Measurements from ENCODE around the gene GSTM1.

The GSTM1 gene

DNA sequence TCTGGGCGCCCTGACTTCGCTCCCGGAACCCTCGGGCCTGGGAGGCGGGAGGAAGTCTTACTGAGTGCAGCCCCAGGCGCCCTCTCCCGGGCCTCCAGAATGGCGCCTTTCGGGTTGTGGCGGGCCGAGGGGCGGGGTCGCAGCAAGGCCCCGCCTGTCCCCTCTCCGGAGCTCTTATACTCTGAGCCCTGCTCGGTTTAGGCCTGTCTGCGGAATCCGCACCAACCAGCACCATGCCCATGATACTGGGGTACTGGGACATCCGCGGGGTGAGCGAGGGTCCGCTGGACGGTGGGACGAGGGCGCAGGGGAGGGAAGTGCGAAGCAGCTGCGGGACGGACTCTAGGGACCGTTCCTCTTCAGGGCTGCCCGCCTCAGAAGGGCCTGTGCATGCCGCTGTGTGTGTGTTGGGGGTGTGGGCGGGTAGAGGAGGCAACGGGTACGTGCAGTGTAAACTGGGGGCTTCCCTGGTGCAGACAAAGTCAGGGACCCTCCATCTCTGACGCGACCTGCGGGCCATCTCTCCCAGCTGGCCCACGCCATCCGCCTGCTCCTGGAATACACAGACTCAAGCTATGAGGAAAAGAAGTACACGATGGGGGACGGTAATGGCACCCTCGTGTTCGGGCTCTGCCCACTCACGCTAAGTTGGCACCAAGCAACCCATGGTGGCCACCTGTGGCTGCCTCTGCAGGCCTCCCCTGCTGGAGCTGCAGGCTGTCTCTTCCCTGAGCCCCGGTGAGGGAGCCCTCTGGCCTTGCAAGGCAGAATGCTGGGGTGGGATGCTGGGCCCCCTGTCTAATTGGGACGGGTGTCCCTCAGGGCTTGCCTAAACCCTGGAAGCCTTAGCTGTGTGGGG lies at the start of gene GSTM1:
Gene GSTM1 (plus strand): TSS at position 177 of the 859 bp plus-strand sequence. CDS start 57 bp downstream, at position 234.
- no peak within 1 kb of the TSS for H3K9ac ChIP-seq (ENCODE audit: low read depth, low read length)
- H3K4me3 ChIP-seq (ENCODE audit: low read length): no peak within 1 kb of the TSS

DNA sequence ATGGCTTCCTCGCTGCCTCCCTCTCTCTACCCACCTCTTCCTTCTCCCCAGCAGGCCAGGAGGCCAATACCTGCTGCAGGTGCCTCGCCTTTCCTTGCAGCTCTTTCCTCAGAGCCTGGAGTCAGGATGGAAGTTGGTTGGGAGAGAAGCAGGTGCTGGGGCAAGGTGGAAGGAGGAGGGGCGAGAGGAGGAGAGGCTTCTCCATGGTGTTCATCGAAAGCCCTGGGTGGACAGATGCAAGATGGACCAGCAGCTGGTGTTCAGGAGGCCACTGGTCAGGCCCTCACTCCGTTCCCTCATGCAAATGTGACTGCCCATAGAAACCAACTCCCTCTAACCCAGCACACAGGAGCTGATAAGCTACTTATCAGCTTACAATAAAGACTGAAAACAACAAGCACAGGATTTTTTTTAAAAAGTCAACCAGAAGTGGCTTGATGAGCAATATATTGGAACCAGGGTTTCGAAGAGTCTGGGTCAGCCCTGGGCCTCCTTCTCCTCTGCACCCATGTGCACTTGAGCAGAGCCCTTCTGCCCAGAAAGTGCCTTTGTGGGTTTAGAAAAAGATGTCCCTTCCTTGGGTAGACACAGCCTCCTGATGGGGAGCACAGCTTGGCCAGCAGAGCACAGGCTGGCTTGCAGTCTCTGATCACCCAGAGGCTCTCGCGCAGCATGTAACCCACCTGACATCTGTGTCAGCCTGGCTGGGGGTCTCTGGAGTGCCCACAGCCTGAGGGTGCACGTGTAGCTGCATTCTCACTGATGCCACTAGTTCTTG lies 48.4 kb upstream of the GSTM1 start:
- peaks cover 7% of the 10 kb centered on the region; the same call in 1 of the 2 replicates for H3K27me3 ChIP-seq (ENCODE audit: insufficient read depth, low read length)
- no peaks in the 10 kb centered on the region for H3K36me3 ChIP-seq (ENCODE audit: insufficient read depth, low read depth, low read length)
- no peak overlapping the region for H3K4me3 ChIP-seq (ENCODE audit: low read length)
- no peaks in the 10 kb centered on the region for H3K9me3 ChIP-seq (ENCODE audit: insufficient read depth, low read depth, low read length)
- no peak overlapping the region for H3K9ac ChIP-seq (ENCODE audit: low read depth, low read length)
- H3K27ac ChIP-seq (ENCODE audit: low read length): no peak overlapping the region
- peaks cover 6% of the 10 kb centered on the region; the same call in 1 of the 2 replicates for H3K4me1 ChIP-seq (ENCODE audit: insufficient read depth, low read length)

More for the DNA sequence above, at the start of gene GSTM1:
- Histone ChIP-seq H3K4me1 (ENCODE audit: insufficient read depth, low read length) (no peaks in the 10 kb centered on the region), H3K27ac (ENCODE audit: low read length) (no peak within 1 kb of the TSS), H3K9me3 (ENCODE audit: insufficient read depth, low read depth, low read length) (no peaks in the 10 kb centered on the region), H3K36me3 (ENCODE audit: insufficient read depth, low read depth, low read length) (no peaks in the 10 kb centered on the region), H3K27me3 (ENCODE audit: insufficient read depth, low read length) (no peaks in the 10 kb centered on the region)

DNA sequence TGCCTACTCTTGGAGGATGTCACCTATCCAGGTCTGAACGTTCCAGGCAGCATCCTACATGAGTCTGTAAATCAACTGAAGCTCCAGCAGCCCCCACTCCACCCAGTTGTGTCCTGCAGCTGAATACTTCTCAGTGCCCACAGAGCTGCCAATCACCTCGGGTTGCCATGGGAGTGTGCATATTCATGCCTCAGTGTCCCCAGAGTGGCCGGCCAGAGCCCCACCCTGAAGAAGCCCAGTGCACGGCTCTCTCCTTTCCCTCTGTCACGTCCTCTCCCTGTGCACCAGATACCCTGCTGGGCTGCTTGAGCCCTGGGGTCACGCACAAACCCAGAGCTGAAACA lies 47.8 kb upstream of the GSTM1 start:
- no peak overlapping the region for H3K9ac ChIP-seq (ENCODE audit: low read depth, low read length)
- no peak overlapping the region for H3K4me3 ChIP-seq (ENCODE audit: low read length)
- peaks cover 7% of the 10 kb centered on the region; the same call in 1 of the 2 replicates for H3K27me3 ChIP-seq (ENCODE audit: insufficient read depth, low read length)
- H3K4me1 ChIP-seq (ENCODE audit: insufficient read depth, low read length): peaks cover 6% of the 10 kb centered on the region; the same call in 1 of the 2 replicates
- no peak overlapping the region for H3K27ac ChIP-seq (ENCODE audit: low read length)
- H3K36me3 ChIP-seq (ENCODE audit: insufficient read depth, low read depth, low read length): no peaks in the 10 kb centered on the region
- no peaks in the 10 kb centered on the region for H3K9me3 ChIP-seq (ENCODE audit: insufficient read depth, low read depth, low read length)

DNA sequence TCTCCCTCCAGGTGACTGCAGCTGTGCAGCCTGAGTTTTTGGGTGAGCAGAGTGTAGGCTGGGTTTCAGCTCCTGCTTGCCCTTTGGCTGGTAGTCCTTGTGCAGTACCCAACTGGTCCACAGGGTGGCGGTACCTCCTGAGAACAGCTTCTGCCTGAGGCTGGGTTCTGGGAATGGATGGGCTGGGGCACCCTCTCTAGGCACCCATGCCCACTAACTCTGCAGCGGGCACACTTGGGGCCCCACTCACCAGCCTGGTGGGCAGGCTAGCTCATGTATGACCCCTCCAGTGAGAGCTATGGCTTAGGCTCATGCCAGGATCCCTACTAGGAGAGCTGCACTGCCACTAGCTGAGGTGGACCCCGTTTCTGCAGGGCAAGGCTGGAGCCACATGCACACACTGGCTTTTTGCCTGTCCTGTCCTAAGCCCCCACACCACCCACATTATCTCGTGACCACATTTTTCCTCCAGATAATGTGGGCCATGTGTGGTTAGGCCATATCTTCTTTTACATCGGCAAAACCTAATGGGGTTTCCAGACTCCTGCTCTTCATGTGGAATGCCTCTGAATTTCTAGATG lies 47.2 kb upstream of the GSTM1 start:
- peaks cover 7% of the 10 kb centered on the region; the same call in 1 of the 2 replicates for H3K27me3 ChIP-seq (ENCODE audit: insufficient read depth, low read length)
- H3K4me1 ChIP-seq (ENCODE audit: insufficient read depth, low read length): peaks cover 6% of the 10 kb centered on the region; the same call in 1 of the 2 replicates
- no peak overlapping the region for H3K27ac ChIP-seq (ENCODE audit: low read length)
- no peaks in the 10 kb centered on the region for H3K9me3 ChIP-seq (ENCODE audit: insufficient read depth, low read depth, low read length)
- no peaks in the 10 kb centered on the region for H3K36me3 ChIP-seq (ENCODE audit: insufficient read depth, low read depth, low read length)
- H3K4me3 ChIP-seq (ENCODE audit: low read length): no peak overlapping the region
- H3K9ac ChIP-seq (ENCODE audit: low read depth, low read length): no peak overlapping the region

DNA sequence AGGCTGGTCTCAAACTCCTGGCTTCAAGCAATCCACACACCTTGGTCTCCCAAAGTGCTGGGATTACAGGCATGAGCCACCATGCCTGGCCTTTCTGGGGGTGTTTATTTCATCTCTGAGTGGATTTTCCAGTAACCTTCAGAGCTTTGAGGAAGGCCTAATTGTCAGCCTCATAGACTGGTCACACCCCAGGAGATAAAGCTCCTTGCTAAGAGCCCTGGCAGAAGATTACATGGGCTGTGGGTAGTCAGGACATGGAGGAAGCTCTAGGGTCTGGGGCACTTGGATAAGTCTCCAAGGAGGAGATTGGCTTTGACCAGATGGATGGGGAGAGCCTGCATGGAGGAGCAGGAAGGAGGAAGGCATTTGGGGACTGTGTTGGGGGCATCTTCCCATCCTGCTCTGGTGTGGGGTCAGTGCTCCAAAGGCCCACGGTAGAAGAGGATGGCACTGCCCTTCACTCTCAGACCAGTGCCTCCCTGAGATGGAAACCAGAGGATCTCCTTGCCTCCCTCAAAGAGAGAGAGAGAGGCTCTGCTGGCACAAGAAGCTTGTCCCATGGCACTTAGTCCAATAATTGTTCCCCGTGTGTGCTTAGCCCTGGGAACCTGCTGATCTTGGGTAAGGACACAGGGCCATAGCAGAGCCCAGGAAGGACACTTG lies 46.4 kb upstream of the GSTM1 start:
- Histone ChIP-seq H3K4me3 (ENCODE audit: low read length) (no peak overlapping the region), H3K9me3 (ENCODE audit: insufficient read depth, low read depth, low read length) (no peaks in the 10 kb centered on the region), H3K9ac (ENCODE audit: low read depth, low read length) (no peak overlapping the region), H3K4me1 (ENCODE audit: insufficient read depth, low read length) (peaks cover 3% of the 10 kb centered on the region; the same call in 1 of the 2 replicates), H3K27me3 (ENCODE audit: insufficient read depth, low read length) (peaks cover 7% of the 10 kb centered on the region; the same call in 1 of the 2 replicates), H3K27ac (ENCODE audit: low read length) (no peak overlapping the region), H3K36me3 (ENCODE audit: insufficient read depth, low read depth, low read length) (no peaks in the 10 kb centered on the region)

DNA sequence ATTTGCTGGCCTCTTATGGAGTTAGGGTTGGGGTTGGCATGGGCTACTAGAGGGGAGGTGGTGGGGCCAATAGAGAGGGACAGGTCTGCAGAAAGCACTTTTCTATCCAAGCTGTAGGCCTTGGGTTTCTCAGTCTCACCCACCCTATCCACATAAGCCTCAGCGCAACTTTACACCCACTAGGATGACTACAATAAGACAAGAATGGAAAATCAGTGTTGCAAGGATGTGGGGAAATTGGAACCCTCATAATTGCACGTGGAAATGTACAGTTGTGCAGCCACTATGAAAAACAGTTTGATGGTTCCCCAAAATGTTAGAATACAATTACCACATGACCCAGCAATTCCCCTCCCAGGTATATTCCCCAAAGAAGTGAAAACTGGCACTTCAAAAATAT lies 45.8 kb upstream of the GSTM1 start:
- peaks cover 7% of the 10 kb centered on the region; the same call in 1 of the 2 replicates for H3K27me3 ChIP-seq (ENCODE audit: insufficient read depth, low read length)
- no peak overlapping the region for H3K4me3 ChIP-seq (ENCODE audit: low read length)
- no peaks in the 10 kb centered on the region for H3K36me3 ChIP-seq (ENCODE audit: insufficient read depth, low read depth, low read length)
- H3K4me1 ChIP-seq (ENCODE audit: insufficient read depth, low read length): no peaks in the 10 kb centered on the region
- no peaks in the 10 kb centered on the region for H3K9me3 ChIP-seq (ENCODE audit: insufficient read depth, low read depth, low read length)
- H3K27ac ChIP-seq (ENCODE audit: low read length): no peak overlapping the region
- H3K9ac ChIP-seq (ENCODE audit: low read depth, low read length): no peak overlapping the region

DNA sequence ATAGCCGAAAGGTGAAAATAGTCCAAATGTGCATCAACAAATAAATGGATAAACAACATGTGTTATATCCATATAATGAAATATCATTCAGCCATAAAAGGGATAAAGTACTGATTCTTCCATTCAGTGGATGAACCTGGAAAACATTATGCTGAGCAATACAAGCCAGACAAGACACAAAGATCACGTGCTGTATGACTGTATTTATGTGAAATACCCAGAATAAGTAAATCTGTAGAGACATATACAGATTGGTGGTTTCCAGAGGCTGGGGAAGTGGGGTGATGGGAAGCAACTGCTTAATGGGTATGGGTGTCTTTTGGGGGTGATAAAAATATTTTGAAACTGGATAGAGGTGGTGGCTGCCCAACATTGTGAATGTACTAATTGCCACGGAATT lies 45.0 kb upstream of the GSTM1 start:
- no peaks in the 10 kb centered on the region for H3K9me3 ChIP-seq (ENCODE audit: insufficient read depth, low read depth, low read length)
- H3K36me3 ChIP-seq (ENCODE audit: insufficient read depth, low read depth, low read length): no peaks in the 10 kb centered on the region
- no peak overlapping the region for H3K27ac ChIP-seq (ENCODE audit: low read length)
- no peaks in the 10 kb centered on the region for H3K4me1 ChIP-seq (ENCODE audit: insufficient read depth, low read length)
- no peak overlapping the region for H3K4me3 ChIP-seq (ENCODE audit: low read length)
- H3K9ac ChIP-seq (ENCODE audit: low read depth, low read length): no peak overlapping the region
- peaks cover 7% of the 10 kb centered on the region; the same call in 1 of the 2 replicates for H3K27me3 ChIP-seq (ENCODE audit: insufficient read depth, low read length)

DNA sequence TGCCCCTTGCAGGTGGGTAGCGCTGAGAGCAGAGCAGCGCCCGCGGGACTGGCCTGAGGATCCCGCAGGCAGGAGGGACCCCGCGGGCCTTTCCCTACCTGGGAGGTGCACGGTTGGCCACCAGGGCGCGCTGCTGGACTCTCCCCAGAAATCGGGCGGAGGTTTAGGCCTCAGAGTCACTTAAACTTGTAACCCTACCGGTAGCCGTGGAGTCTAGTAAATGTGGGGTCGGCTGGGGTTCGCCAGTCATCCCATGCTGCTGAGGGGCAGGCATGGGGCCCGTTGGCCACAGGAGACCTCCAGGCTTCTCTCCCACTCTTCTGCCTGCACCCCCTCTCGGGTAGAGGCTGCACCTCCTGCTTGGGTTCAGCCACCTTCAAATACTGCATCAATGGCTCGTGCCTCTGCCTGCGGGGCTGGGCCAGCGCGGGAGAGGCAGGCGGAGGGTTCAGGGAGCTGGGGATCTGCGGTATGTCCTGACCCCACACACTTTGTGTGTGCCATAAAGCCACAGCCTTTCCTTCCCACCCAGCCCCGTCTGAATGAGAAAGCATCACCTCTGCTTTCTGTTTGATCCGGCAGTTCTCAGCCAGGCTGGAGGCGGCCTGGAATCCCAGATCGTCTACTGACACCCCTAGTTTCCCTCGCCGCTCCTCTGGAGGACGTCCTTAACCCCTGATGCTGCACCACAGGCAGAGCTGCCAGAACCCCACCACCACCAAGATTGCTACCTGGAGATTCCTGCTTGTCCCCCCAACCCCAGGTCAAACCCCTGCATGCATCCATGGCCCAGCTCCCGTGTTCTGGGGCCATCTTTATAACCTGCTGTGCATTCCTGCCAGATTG lies 44.0 kb upstream of the GSTM1 start:
- Histone ChIP-seq H3K27me3 (ENCODE audit: insufficient read depth, low read length) (peaks cover 7% of the 10 kb centered on the region; the same call in 1 of the 2 replicates), H3K9ac (ENCODE audit: low read depth, low read length) (no peak overlapping the region), H3K4me1 (ENCODE audit: insufficient read depth, low read length) (no peaks in the 10 kb centered on the region), H3K27ac (ENCODE audit: low read length) (no peak overlapping the region), H3K4me3 (ENCODE audit: low read length) (no peak overlapping the region), H3K36me3 (ENCODE audit: insufficient read depth, low read depth, low read length) (no peaks in the 10 kb centered on the region), H3K9me3 (ENCODE audit: insufficient read depth, low read depth, low read length) (no peaks in the 10 kb centered on the region)

DNA sequence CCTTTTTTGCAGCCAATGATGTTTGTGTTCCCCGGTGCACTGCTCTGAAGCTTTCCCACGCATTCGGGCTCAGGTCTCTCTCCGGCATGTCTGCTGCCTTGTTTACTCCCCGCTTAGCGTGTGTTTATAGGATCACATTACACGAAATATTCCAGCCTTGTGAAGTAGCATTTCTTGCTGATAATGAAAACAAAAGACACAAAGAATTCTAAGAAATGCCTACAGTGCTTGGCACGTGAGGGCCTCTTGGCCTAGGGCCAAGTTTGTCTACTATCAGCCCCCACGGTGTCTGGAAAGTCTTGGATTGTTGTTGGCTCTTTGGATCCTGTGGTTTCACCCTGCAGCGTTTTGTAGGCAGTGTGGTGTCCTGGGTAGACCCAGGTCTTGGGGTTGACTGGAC lies 42.9 kb upstream of the GSTM1 start:
- Histone ChIP-seq H3K4me3 (ENCODE audit: low read length) (no peak overlapping the region), H3K9me3 (ENCODE audit: insufficient read depth, low read depth, low read length) (no peaks in the 10 kb centered on the region), H3K36me3 (ENCODE audit: insufficient read depth, low read depth, low read length) (no peaks in the 10 kb centered on the region)

DNA sequence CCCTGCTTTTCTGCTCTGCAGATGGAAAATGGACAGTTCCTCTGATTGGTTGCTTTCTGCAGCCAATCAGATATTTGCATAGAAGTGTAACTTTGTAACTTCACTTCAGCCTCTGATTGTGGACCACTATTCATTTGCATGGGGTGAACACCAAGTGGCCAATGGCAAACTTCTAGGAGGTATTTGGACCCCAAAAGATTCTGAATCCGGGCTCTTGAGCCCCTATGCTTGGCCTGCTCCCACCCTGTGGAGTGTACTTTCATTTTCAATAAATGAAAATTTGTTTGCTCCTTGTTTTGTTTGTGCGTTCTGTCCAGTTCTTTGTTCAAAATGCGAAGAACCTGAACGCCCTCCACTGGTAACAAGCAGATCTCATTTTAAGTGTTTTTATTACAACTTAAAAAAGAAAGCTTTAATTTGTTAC lies 38.1 kb upstream of the GSTM1 start:
- no peaks in the 10 kb centered on the region for H3K9me3 ChIP-seq (ENCODE audit: insufficient read depth, low read depth, low read length)
- H3K36me3 ChIP-seq (ENCODE audit: insufficient read depth, low read depth, low read length): no peaks in the 10 kb centered on the region
- H3K9ac ChIP-seq (ENCODE audit: low read depth, low read length): no peak overlapping the region
- no peaks in the 10 kb centered on the region for H3K4me1 ChIP-seq (ENCODE audit: insufficient read depth, low read length)
- peaks cover 35% of the 10 kb centered on the region for H3K27me3 ChIP-seq (ENCODE audit: insufficient read depth, low read length)
- no peak overlapping the region for H3K27ac ChIP-seq (ENCODE audit: low read length)
- no peak overlapping the region for H3K4me3 ChIP-seq (ENCODE audit: low read length)

More for the DNA sequence above, 42.9 kb upstream of the GSTM1 start:
- peaks cover 7% of the 10 kb centered on the region; the same call in 1 of the 2 replicates for H3K27me3 ChIP-seq (ENCODE audit: insufficient read depth, low read length)
- no peak overlapping the region for H3K9ac ChIP-seq (ENCODE audit: low read depth, low read length)
- H3K27ac ChIP-seq (ENCODE audit: low read length): no peak overlapping the region
- H3K4me1 ChIP-seq (ENCODE audit: insufficient read depth, low read length): no peaks in the 10 kb centered on the region
